ENCODE measurements around the gene NOD2. TPM values are rescaled to one million over a fixed set of nuclear protein-coding genes. Genes with fewer than 3 reads are reported as not detected.
A peak's percentile ranks its signal among the peaks of the same experiment; 100 is the strongest.

Gene NOD2
- total RNA-seq, 1 experiment from 2014 or later: 0.70 TPM

- CTCF ChIA-PET: interaction anchor here (0.6 to 1.2 kb wide), 2 partner anchors 23 to 75 kb away, joined by 3 to 14 read pairs; no protein-coding TSS in a partner anchor
- peak overlapping the region; percentile 92 for H3K4me2 ChIP-seq
- H3K4me3 ChIP-seq: no peak overlapping the region
Measured at GRCh38 chr16:50743581-50744225, 50.3 kb downstream of the NOD2 start.

GRCh38 chr16:50744881-50745280 is 51.5 kb downstream of the NOD2 start:
- no peak overlapping the region for H2AFZ ChIP-seq
- ChIA-PET POLR2A (ENCODE audit: unreplicated experiment) (no interaction called here), CTCF (interaction anchor here (0.6 to 1.2 kb wide), 3 partner anchors 62 to 390 kb away, joined by 3 to 14 read pairs (median 4); no protein-coding TSS in a partner anchor)
- H3K79me2 ChIP-seq (ENCODE audit: low read depth): no peaks in the 10 kb centered on the region
- peak overlapping the region; percentile 24; the same call in 1 of the 2 replicates for H3K4me2 ChIP-seq
- peak in 1 of 2 experiments; percentile 45 for DNase-seq
- TF ChIP-seq CTCF (conservative IDR thresholded peaks at IDR 0.05): no peak
- no peak for TF ChIP-seq EZH2 (IDR thresholded peaks at IDR 0.05; ENCODE audit: low read depth)
- H4K20me1 ChIP-seq (ENCODE audit: insufficient read depth): no peaks in the 10 kb centered on the region
- no peaks in the 10 kb centered on the region for H3K9me2 ChIP-seq (ENCODE audit: insufficient read depth)
- peaks cover 34% of the 10 kb centered on the region for H3K4me1 ChIP-seq (replicated peaks; ENCODE audit: insufficient read depth)
- no peaks in the 10 kb centered on the region for H3K9me3 ChIP-seq (ENCODE audit: insufficient read depth, low read depth)
- no peaks in the 10 kb centered on the region for H3K36me3 ChIP-seq (ENCODE audit: low read depth)
- H3K4me3 ChIP-seq: no peak overlapping the region
- intact Hi-C loops (cut with micrococcal nuclease; ENCODE audit: unreplicated experiment): loop anchor here (10.0 kb wide), 1 partner anchor 200 kb away; the partner anchor contains the start of gene NKD1
- peak overlapping the region; percentile 17; the same call in 1 of the 2 replicates for H3K27ac ChIP-seq
- no TSS peak for BruUV-seq (replicated peaks)
- H3K27me3 ChIP-seq (ENCODE audit: insufficient read depth, low read depth): no peaks in the 10 kb centered on the region
- H3F3A ChIP-seq (ENCODE audit: insufficient read depth, low read depth): peaks cover 24% of the 10 kb centered on the region

More at GRCh38 chr16:50743581-50744225, 50.3 kb downstream of the NOD2 start:
- Histone ChIP-seq H3K9me2 (ENCODE audit: insufficient read depth) (no peaks in the 10 kb centered on the region; the same call in 1 of the 2 replicates), H3K36me3 (ENCODE audit: low read depth) (no peaks in the 10 kb centered on the region), H3K27me3 (ENCODE audit: insufficient read depth, low read depth) (no peaks in the 10 kb centered on the region), H4K20me1 (ENCODE audit: insufficient read depth) (no peaks in the 10 kb centered on the region), H3K79me2 (ENCODE audit: low read depth) (no peaks in the 10 kb centered on the region), H3K27ac (no peak overlapping the region), H2AFZ (no peak overlapping the region), H3F3A (ENCODE audit: insufficient read depth, low read depth) (peaks cover 24% of the 10 kb centered on the region), H3K9me3 (ENCODE audit: insufficient read depth, low read depth) (no peaks in the 10 kb centered on the region), H3K4me1 (replicated peaks; ENCODE audit: insufficient read depth) (peaks cover 34% of the 10 kb centered on the region)
- POLR2A ChIA-PET (ENCODE audit: unreplicated experiment): no interaction called here
- no peak for DNase-seq
- BruUV-seq (replicated peaks): TSS peak; percentile 44
- intact Hi-C loops (cut with micrococcal nuclease; ENCODE audit: unreplicated experiment): loop anchor here (10.0 kb wide), 1 partner anchor 199 kb away; the partner anchor contains the start of gene NKD1
- TF ChIP-seq CTCF (conservative IDR thresholded peaks at IDR 0.05) (no peak), EZH2 (IDR thresholded peaks at IDR 0.05; ENCODE audit: low read depth) (no peak)

GRCh38 chr16:50745940-50746339 is 52.5 kb downstream of the NOD2 start:
- no peaks in the 10 kb centered on the region for H3K9me2 ChIP-seq (ENCODE audit: insufficient read depth)
- no peak overlapping the region for H3K27ac ChIP-seq
- no TSS peak for BruUV-seq (replicated peaks)
- peaks cover 29% of the 10 kb centered on the region for H3K4me1 ChIP-seq (replicated peaks; ENCODE audit: insufficient read depth)
- no peak for DNase-seq
- no peak overlapping the region for H3K4me2 ChIP-seq
- no peaks in the 10 kb centered on the region for H3K79me2 ChIP-seq (ENCODE audit: low read depth)
- H4K20me1 ChIP-seq (ENCODE audit: insufficient read depth): no peaks in the 10 kb centered on the region
- ChIA-PET CTCF (interaction anchor here (0.9 to 1.0 kb wide), 2 partner anchors 77 to 721 kb away, joined by 3 to 5 read pairs; partner anchors contain the start of gene CNEP1R1), POLR2A (ENCODE audit: unreplicated experiment) (no interaction called here)
- H3K36me3 ChIP-seq (ENCODE audit: low read depth): no peaks in the 10 kb centered on the region
- H3K9me3 ChIP-seq (ENCODE audit: insufficient read depth, low read depth): no peaks in the 10 kb centered on the region
- peaks cover 18% of the 10 kb centered on the region for H3F3A ChIP-seq (ENCODE audit: insufficient read depth, low read depth)
- TF ChIP-seq CTCF (conservative IDR thresholded peaks at IDR 0.05) (no peak), EZH2 (IDR thresholded peaks at IDR 0.05; ENCODE audit: low read depth) (no peak)
- H3K4me3 ChIP-seq: no peak overlapping the region
- no peak overlapping the region for H2AFZ ChIP-seq
- H3K27me3 ChIP-seq (ENCODE audit: insufficient read depth, low read depth): no peaks in the 10 kb centered on the region
- intact Hi-C loops (cut with micrococcal nuclease; ENCODE audit: unreplicated experiment): loop anchor here (2.0 to 10.0 kb wide), 2 partner anchors 201 to 373 kb away; partner anchors contain the start of gene NKD1
